Stimulated activated CD4-positive, alpha-beta T cell treated with anti-CD3 and anti-CD28 coated beads, TNF-alpha, amount 100 ng/mL, for 48 hours (primary cell): ENCODE measurements around the gene LCE2A.

Source experiments
- DNase-seq, 3 donors: peaks; one replicate each; pipeline ENCODE4 v3.0.0-alpha.2; 2020; ENCODE audit warnings: low read depth in 3 of 3

Gene LCE2A

DNA sequence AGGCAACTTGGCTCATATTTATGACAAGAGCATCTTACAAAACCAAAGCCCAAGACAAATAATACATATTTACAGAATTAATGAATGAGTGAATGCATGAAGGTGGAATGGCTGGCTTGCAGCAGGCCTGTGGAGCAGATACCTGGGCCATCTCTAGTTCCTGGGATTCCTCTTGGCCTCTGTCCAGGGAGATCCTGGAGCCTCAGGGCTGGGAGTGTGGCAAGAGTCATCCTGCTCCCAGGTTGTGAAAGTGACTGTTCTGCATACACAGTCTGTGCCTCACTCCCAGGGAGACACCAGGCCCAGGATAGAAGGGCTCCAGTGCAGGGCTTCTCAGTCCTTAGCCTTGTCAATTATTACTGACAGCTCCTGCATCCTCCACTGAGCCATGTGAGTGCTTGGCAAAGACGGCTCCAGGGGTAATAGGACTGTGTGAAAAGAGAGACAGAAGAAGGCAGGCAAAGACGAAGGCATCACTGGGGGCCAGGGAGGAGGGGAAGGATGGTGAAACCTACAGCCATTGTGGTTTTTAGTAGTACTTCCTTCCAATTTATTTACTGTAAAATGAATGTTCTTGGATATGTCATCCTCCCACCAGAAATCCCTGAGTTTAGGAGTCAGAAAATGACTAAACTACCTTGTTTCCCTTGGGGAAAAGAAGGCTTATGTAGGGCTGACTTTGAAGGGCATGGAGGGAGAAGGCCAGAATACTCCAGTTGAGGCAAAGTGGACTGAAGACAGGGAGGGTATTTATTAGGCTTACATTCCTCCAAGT lies 45.4 kb downstream of the LCE2A start:
- no peak for DNase-seq

DNA sequence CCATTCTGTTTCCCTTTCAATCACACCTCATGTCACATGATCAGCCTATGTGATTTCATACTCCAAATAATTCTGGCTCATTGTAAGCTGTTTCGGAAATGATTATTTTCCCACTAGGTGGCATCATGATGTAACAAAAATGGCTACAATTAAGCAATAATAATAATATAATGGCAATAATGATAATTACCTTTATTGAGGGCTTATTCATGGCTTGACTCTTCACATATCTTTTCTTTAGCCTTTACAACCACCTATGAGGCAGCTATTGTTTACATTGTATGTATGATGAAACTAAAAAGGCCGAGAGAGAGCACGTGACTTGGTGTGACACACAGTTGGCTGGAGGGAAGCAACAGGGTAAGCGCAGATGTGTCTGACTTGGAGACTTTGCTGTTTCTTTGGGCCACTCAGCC lies 47.2 kb downstream of the LCE2A start:
- DNase-seq = no peak

DNA sequence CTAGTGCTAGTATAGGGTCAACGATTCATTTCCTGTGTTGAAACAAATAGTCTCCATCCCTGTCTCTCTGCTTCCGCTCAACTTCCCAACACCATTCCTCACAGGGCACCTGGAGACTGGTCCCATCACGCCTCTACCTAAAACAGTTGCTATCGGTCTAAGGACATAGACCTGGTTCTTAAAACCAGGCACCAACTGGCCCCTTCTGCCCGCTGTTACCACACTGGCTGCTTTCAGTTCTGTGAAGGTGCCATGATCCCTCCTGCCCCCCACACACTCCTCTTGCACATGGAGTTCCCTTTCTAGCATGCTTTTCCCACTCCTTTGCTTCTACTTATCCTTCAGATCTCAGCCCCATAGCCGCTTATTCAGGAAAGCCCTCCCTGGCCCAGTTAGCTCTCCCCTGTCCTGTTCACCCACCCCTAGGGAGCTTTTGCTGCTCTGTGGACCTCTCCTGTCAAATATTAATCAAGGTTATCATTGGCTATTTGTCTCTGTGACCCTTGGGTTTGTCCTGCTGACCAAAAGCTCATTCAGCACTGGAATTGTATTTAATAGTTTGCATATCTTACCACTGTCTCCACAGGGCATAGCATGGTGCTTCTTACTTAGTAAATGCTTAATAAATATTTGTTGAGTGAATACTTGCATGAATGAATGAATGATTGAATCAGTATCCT lies 47.8 kb downstream of the LCE2A start:
- DNase-seq = no peak

DNA sequence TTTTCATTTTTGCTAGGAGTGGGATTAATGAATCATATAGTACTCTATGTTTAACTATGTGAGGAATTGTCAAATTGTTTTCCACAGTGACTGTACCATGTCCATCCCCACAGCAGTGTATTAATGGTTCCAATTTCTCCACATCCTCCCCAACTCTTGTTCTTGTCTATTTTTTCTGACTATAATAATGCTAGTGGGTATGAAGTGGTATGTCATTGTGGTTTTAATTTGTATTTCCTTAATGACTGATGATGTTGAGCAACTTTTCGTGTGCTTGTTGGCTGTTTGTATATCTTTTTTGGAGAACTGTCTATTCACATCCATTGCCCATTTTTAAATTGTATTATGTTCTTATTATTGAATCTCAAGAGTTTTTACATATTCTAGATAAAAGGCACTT lies 49.7 kb downstream of the LCE2A start:
- DNase-seq = no peak
